Measurements from ENCODE around the gene PRRT4.

Gene PRRT4

GRCh38 chr7:128361411-128362379 lies at the start of gene PRRT4:
Gene PRRT4, minus strand, starts transcription at chr7:128361690.
- peak in 1 of 2 experiments; percentile 31 for DNase-seq

GRCh38 chr7:128410451-128410753 lies 48.9 kb upstream of the PRRT4 start:
- DNase-seq: no peak

GRCh38 chr7:128409596-128410450 lies 48.3 kb upstream of the PRRT4 start, which contains the start of gene IMPDH1:
Gene IMPDH1, minus strand, starts transcription at chr7:128409982. Its CDS starts 81 bp downstream, at chr7:128409901.
- DNase-seq: peak in 1 of 2 experiments; percentile 66

GRCh38 chr7:128408709-128409595 lies 47.5 kb upstream of the PRRT4 start:
- peak in 1 of 2 experiments; percentile 20 for DNase-seq

- no peak for DNase-seq
Measured at GRCh38 chr7:128407751-128408708, 46.5 kb upstream of the PRRT4 start.

GRCh38 chr7:128407233-128407589 lies 45.7 kb upstream of the PRRT4 start:
- no peak for DNase-seq

GRCh38 chr7:128406314-128407232 lies 45.1 kb upstream of the PRRT4 start:
- DNase-seq: no peak

- peak in 1 of 2 experiments; percentile 51 for DNase-seq
Measured at GRCh38 chr7:128405471-128406313, 44.2 kb upstream of the PRRT4 start.

GRCh38 chr7:128404886-128405470 lies 43.5 kb upstream of the PRRT4 start:
- no peak for DNase-seq

- no peak for DNase-seq
Measured at GRCh38 chr7:128404143-128404681, 42.7 kb upstream of the PRRT4 start.

GRCh38 chr7:128403676-128404075 lies 42.2 kb upstream of the PRRT4 start:
- no peak for DNase-seq

GRCh38 chr7:128402356-128402755 lies 40.9 kb upstream of the PRRT4 start:
- DNase-seq: no peak

GRCh38 chr7:128400566-128400965 lies 39.1 kb upstream of the PRRT4 start:
- no peak for DNase-seq

- DNase-seq: no peak
Measured at GRCh38 chr7:128399991-128400390, 38.5 kb upstream of the PRRT4 start.

GRCh38 chr7:128398841-128399135 lies 37.3 kb upstream of the PRRT4 start:
- DNase-seq: no peak

GRCh38 chr7:128398016-128398840 lies 36.7 kb upstream of the PRRT4 start:
- peak in 1 of 2 experiments; percentile 38 for DNase-seq

- no peak for DNase-seq
Measured at GRCh38 chr7:128396357-128396756, 34.9 kb upstream of the PRRT4 start.

GRCh38 chr7:128395748-128396147 lies 34.3 kb upstream of the PRRT4 start:
- no peak for DNase-seq
